Activated gamma-delta T cell (primary cell): ENCODE results near the gene CENPF.

Experiments
- DNase-seq: peaks from one replicate; lab custom pipeline; 2025; lab: John Stamatoyannopoulos, UW

CENPF gene

DNA sequence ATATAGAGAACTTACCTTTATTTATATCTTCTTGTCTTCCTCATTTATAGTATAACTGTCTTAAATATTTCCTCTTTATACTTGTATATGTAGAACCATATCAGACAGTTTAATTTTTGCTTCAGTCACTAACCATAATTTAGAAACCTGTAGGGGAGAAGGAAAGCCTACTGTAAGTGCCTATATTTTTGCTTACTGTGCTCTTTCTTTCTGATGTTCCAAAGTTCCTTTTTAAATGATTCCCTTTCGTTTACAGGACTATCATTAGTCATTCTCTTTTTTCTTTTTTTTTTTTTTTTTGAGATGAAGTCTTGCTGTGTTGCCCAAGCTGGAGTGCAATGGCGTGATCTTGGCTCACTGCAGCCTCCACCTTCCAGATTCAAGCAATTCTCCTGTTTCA is 109.7 kb downstream of the CENPF start:
- no peak for DNase-seq
